Body of pancreas (tissue), 4 donors: ENCODE data around the gene PSMC6.
"Not testable (repeated sequence)": the region's sequence is repeated elsewhere in the genome, so short reads cannot be mapped to it uniquely, and the experiment has no call there.

Experiments used
- POLR2A ChIP-seq, 3 donors: fragments of 450-650 bp; IDR thresholded peaks; one replicate each; pipeline ENCODE4 v1.6.1; 2016; ENCODE audit warnings: antibody characterized with exemption in 3 of 3, mild to moderate bottlenecking in 2 of 3
- TF ChIP-seq, protein P1 (sequence below), 7 experiments: fragments of 450-650 bp in 4 of 7; fragments of 200-600 bp in 3 of 7; sonication (generic) in 3 of 7; IDR thresholded peaks; one replicate each; pipeline ENCODE4 v1.5.1; 2016 to 2019; ENCODE audit warnings: antibody characterized with exemption in 7 of 7

DNA sequence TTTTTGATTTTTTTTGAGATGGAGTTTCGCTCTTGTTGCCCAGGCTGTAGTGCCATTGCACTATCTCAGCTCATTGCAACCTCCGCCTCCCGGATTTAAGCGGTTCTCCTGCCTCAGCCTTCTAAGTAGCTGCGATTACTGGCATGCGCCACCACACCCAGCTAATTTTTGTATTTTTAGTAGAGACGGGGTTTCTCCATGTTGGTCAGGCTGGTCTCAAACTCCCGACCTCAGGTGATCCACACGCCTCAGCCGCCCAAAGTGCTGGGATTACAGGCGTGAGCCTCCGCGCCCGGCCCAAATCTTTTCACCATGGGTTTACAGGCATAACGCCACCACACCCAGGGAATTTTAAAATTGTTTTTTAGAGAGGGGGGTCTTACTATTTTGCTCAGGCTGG, 22.0 kb downstream of the PSMC6 start:
- TF ChIP-seq, protein P1, sequence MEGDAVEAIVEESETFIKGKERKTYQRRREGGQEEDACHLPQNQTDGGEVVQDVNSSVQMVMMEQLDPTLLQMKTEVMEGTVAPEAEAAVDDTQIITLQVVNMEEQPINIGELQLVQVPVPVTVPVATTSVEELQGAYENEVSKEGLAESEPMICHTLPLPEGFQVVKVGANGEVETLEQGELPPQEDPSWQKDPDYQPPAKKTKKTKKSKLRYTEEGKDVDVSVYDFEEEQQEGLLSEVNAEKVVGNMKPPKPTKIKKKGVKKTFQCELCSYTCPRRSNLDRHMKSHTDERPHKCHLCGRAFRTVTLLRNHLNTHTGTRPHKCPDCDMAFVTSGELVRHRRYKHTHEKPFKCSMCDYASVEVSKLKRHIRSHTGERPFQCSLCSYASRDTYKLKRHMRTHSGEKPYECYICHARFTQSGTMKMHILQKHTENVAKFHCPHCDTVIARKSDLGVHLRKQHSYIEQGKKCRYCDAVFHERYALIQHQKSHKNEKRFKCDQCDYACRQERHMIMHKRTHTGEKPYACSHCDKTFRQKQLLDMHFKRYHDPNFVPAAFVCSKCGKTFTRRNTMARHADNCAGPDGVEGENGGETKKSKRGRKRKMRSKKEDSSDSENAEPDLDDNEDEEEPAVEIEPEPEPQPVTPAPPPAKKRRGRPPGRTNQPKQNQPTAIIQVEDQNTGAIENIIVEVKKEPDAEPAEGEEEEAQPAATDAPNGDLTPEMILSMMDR (IDR thresholded peaks at IDR 0.05), result not testable (repeated sequence)
- not testable (repeated sequence) for TF ChIP-seq POLR2A (IDR thresholded peaks at IDR 0.05)
